ENCODE data around the gene THUMPD2.

THUMPD2 gene

DNA sequence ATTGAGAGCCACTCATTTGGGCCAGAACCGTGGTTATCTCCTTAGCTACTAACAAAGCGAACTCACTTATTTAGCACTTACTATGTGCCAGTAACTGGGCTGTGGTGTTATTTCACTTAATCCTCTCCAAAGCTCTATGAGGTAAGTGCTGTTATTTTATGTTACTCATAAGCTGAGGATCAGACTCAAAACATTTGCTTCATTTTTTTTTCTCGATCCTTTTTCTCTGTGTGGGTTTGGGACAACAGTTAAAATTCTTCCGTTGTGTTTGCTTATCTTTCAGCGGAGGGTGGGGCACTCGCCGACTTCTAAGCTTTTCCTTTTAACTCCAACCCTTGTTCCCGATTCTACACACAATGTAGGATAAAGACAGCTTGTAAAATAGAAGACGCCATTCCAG lies 60.6 kb downstream of the THUMPD2 start:
- no peak for DNase-seq

- no peak for DNase-seq
Measured at GRCh38 chr2:39717067-39717466, 62.0 kb downstream of the THUMPD2 start.

DNA sequence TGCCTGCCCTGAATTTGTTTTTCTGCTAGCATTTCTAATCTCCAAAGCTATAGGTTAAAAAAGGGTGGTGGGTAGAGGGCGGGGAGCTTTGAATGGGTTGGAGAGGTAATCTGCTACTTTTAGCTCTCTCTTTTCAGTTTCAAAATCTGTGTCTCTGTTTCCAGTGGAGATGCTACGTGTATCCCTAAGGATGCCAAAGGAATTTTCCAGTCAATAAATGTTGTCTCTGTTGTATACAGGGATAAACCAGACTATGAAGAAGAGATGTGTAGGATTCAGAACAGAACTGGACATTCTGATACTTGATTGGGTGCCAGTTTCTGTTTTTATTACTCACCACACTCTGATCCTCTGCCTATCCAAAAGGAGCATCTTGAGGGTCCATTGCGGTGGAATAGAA lies 63.2 kb downstream of the THUMPD2 start:
- no peak for DNase-seq

- DNase-seq, result no peak
Measured at GRCh38 chr2:39715095-39715494, 64.0 kb downstream of the THUMPD2 start.

DNA sequence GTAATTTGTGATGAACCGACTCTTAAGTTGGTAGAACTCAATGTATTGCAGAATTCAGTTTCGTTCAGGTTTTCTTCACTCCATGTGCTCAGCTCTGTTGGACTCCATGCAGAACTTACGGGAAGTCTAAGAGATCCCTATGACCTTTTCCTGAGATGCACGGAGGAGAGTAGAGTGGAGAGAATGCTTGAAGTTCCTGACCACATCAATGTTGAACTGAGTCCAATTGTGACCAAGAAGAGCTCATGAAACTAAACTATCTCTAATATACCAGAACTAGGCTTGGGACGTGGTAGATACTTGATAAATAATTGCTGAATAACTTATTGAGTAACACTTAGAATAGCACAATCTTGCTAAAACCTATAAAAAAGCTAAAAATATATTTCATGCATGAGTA lies 66.1 kb downstream of the THUMPD2 start:
- DNase-seq, result no peak

- DNase-seq, result no peak
Measured at GRCh38 chr2:39710807-39711206, 68.3 kb downstream of the THUMPD2 start.

- no peak for DNase-seq
Measured at GRCh38 chr2:39708003-39708402, 71.1 kb downstream of the THUMPD2 start.

DNA sequence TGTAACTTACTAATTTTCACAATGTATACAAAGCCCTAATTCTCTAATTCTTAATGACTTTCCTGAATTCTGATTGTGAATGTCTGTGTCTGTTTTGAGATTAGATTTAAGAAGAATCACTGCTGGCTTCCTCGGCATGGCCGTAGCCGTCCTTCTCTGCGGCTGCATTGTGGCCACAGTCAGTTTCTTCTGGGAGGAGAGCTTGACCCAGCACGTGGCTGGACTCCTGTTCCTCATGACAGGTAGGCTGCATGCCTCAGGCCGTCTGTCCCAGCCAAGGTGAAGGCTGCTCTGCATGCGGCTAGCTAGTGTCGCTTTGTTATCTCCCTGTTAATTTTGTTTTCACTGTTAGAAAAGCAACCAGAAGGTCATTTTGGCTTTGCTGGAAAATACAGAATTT lies 72.1 kb downstream of the THUMPD2 start:
- no peak for DNase-seq

GRCh38 chr2:39706312-39706711 lies 72.7 kb downstream of the THUMPD2 start:
- no peak for DNase-seq

GRCh38 chr2:39705638-39706037 lies 73.4 kb downstream of the THUMPD2 start:
- DNase-seq, result no peak

- no peak for DNase-seq
Measured at GRCh38 chr2:39704540-39704939, 74.5 kb downstream of the THUMPD2 start.

DNA sequence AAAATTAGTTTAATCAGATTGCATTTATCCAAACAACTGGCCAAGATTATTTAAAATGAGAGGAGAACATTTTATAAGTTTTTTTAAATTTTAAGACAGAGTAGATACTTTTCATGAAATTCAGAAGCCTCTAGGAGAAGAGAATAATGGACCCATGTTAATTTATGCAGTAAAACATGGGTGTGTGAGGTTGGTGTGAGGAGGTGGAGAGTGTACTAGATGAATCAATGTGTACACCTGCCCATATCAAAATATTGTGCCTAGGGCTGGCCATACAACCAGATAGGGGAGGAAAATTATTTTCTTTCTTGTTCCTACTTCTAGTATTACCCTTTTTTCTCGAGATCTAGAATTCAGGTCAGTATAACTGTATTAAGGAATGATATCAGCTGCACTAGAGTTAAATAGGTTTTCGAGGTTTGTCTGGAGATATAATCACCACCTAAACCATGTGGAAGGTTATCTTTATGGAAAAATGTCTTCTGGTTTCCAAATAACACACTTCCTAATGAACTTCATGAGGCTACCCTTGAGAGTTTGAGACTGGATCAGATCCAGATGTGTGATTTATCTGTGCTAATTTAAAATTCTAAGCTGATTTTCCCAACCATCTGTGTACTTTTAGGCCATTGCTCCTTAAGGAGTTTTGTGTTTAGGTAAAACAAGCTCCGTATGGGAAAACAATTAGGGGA lies 75.7 kb downstream of the THUMPD2 start:
- DNase-seq, result no peak

GRCh38 chr2:39701137-39701536 lies 77.9 kb downstream of the THUMPD2 start:
- no peak for DNase-seq

GRCh38 chr2:39697454-39697853 lies 81.6 kb downstream of the THUMPD2 start:
- peak in 6 of 56 donors; percentile 4 to 30 (median 16) for DNase-seq

GRCh38 chr2:39696838-39697237 lies 82.2 kb downstream of the THUMPD2 start:
- peak in 2 of 56 donors; percentile 2 to 13 for DNase-seq

DNA sequence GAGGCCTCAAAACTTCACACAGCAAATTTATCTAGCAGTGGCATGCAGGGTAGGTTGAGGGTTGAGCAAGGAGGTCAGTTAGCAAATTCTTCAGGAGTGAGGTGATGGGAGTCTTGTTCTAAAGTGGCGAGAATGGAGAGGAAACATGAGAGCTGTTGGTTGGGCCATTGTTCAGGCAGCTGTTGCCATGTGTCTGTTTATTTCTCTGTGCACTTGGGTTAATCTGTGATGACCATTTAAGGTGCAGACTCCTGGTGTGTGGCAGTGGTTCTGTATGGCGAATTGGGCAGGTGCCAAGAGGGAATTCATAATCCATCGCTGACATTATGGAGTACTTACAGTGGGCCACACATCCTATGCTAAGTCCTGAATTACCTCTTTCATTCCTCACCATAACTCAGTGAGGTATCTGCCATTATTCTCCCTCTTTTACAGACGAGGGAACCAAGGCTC lies 82.9 kb downstream of the THUMPD2 start:
- DNase-seq, result no peak

GRCh38 chr2:39693245-39693644 lies 85.8 kb downstream of the THUMPD2 start:
- no peak for DNase-seq

DNA sequence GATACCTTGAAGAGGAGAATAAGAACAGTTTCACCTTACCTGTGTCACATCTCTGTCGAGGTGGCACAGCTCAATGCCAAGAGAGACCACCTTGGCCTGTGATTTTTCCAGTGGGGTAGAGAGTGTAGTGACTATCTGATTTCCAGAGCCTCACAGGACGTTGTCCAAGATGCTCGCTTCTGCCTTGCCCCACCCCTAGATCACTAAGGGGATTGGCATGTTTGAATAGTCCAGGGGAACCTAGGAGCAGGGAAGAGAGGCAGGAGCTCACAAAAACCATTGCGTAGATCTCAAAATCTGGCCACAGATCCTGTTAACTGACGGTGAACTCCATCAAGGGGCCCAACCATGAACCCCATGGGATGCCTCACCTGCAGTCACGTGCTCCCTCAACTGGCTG lies 89.2 kb downstream of the THUMPD2 start:
- DNase-seq, result no peak

DNA sequence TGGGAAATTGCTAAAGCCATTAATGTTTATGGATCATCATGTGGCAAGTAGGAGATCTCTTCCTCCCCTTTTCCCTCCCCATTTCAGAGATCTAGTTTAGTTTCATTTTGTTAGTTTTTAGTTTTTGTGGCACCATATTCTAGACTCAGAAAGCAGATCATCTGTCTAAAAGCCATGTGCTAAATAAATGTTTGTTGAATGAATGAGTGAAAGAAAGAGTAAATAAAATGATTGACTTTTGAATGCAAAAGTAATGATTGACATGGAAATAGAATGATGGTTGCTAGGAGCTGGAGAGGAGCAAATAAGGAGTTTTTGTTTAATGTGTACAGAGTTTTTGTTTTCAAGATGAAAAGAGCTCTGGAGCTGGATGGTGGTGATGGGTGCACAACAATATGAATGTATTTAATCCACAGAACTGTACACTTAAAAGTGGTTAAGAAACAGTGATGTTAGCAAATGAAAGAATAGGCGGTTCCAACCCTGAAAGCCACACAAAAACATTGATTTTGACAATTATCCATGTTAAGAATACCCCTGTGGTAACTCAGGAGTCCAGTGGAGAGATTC lies 89.7 kb downstream of the THUMPD2 start:
- no peak for DNase-seq

- DNase-seq, result no peak
Measured at GRCh38 chr2:39688181-39688580, 90.9 kb downstream of the THUMPD2 start.

GRCh38 chr2:39686456-39686855 lies 92.6 kb downstream of the THUMPD2 start:
- DNase-seq, result peak in 9 of 56 donors; percentile 14 to 39 (median 27)
